Kidney (tissue), 14 donors: ENCODE results near the gene FAM110A. TPM values are rescaled to one million over a fixed set of nuclear protein-coding genes. Genes with fewer than 3 reads are reported as not detected.

Experiments used
- DNase-seq, 5 donors: peaks; one replicate each; pipeline ENCODE4 v3.0.0-alpha.2; 2013 to 2020
- FAIRE-seq: peaks from 2 replicates; lab custom pipeline; 2012; peaks lifted over from hg19 to GRCh38; lab: Jason Lieb, UNC
- H3K27ac ChIP-seq, 2 donors: one replicate each; pipeline ENCODE4 v1.7.0; 2013; ENCODE audit warnings: low read depth in 2 of 2, low read length in 2 of 2, inconsistent platforms in 1 of 2
- H3K27me3 ChIP-seq: one replicate; pipeline ENCODE4 v1.7.1; 2013; ENCODE audit warnings: low read length, inconsistent platforms; ENCODE audit not compliant: control insufficient read depth, insufficient read depth
- H3K36me3 ChIP-seq, 3 donors: one replicate each; pipeline versions ENCODE4 v1.7.0 to v1.7.1; 2013; ENCODE audit warnings: low read length in 3 of 3, control low read depth in 1 of 3, inconsistent platforms in 1 of 3; ENCODE audit not compliant: insufficient read depth in 3 of 3, control insufficient read depth in 2 of 3
- H3K4me1 ChIP-seq, 3 donors: one replicate each; pipeline versions ENCODE4 v1.7.0 to v1.7.1; 2013; ENCODE audit warnings: low read length in 3 of 3, inconsistent platforms in 1 of 3, low read depth in 1 of 3; ENCODE audit not compliant: control insufficient read depth in 2 of 3, insufficient read depth in 2 of 3
- H3K4me3 ChIP-seq, 3 donors: one replicate each; pipeline versions ENCODE4 v1.7.0 to v1.8.1; 2013; ENCODE audit warnings: low read length in 3 of 3, control low read depth in 1 of 3, inconsistent platforms in 1 of 3
- H3K9ac ChIP-seq, 3 donors: one replicate each; pipeline versions ENCODE4 v1.7.0 to v1.7.1; 2013; ENCODE audit warnings: low read length in 3 of 3, control low read depth in 1 of 3, inconsistent platforms in 1 of 3
- H3K9me3 ChIP-seq, 3 donors: one replicate each; pipeline versions ENCODE4 v1.7.0 to v1.7.1; 2013; ENCODE audit warnings: low read length in 3 of 3, control low read depth in 1 of 3, inconsistent platforms in 1 of 3; ENCODE audit not compliant: control insufficient read depth in 2 of 3, insufficient read depth in 1 of 3
- intact Hi-C: fragments of 100-400 bp; cut with DNase I; formaldehyde crosslinking; loops from one replicate; pipeline ENCODE4 v1.11.1; 2022
- polyA plus RNA-seq: library from polyadenylated mRNA; stranded (reverse); fragments of 350-450 nt; fragmentation: Illumina TruSeq; extraction: RNeasy Lipid Tissue Mini Kit (QIAGEN cat#74804); gene quantifications from one replicate; pipeline ENCODE4 v1.2.3, GENCODE V29; 2014; ENCODE audit warnings: low read depth, low replicate concordance; ENCODE audit not compliant: insufficient read depth
- total RNA-seq: library from RNA; stranded (reverse); fragmentation: NEBNext Ultra II Directional; extraction: Animal tissue kit (Norgen Biotek cat#: 25700); gene quantifications from one replicate; pipeline ENCODE4 v1.2.1, GENCODE V29; 2021
- TF ChIP-seq, protein P1 (sequence below): IDR thresholded peaks from 3 replicates; pipeline ENCODE4 v1.5.1; 2012; ENCODE audit warnings: mild to moderate bottlenecking, moderate library complexity, borderline replicate concordance; ENCODE audit not compliant: insufficient read depth; ENCODE audit errors: extremely low read depth
- donor health status: control.
- donor health status: control.
- donor health status: control.
- donor health status: control.
- donor health status: control.
- donor health status: DM: yes; HTN: yes; CAD: no.
- donor health status: Normal renal cell carcinoma (clear cell type).

FAM110A gene
- total and polyA plus RNA-seq, 2 donors from 2014 or later, result 10.2 to 12.6 TPM

DNA sequence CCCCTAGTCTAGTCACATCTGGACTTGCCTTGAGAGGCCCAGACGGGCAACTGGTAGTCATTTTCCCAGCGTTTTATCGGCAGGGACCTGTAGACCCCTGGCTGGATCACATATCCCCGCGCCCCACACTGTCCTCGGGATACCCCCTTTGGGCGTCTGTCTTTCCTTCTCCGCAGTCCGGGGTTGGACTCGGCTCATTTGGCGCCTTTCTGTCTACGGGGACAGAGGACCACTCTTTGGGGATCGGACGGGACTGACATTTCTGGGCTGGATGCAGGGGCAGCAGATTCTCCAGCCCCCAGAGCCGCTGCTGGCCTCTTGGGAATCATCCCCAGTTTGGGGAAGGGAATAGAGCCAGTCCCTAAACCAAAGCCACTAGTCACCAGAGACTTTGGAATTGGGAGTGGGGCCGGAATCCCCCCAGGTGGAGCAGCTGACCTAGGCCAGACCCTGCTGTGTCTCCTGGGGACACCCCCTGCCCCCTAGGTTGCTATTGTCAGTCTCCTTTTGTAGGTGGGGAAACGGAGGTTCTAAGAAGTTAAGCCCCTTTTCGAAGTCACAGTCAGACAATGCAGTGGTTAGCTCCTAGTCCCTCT, 734 bp downstream of the FAM110A start:
- H3K27me3 ChIP-seq, result no peaks in the 10 kb centered on the region
- H3K4me1 ChIP-seq, result peaks cover 0 to 11% (median 5%) of the 10 kb centered on the region in 3 donors
- TF ChIP-seq, protein P1, sequence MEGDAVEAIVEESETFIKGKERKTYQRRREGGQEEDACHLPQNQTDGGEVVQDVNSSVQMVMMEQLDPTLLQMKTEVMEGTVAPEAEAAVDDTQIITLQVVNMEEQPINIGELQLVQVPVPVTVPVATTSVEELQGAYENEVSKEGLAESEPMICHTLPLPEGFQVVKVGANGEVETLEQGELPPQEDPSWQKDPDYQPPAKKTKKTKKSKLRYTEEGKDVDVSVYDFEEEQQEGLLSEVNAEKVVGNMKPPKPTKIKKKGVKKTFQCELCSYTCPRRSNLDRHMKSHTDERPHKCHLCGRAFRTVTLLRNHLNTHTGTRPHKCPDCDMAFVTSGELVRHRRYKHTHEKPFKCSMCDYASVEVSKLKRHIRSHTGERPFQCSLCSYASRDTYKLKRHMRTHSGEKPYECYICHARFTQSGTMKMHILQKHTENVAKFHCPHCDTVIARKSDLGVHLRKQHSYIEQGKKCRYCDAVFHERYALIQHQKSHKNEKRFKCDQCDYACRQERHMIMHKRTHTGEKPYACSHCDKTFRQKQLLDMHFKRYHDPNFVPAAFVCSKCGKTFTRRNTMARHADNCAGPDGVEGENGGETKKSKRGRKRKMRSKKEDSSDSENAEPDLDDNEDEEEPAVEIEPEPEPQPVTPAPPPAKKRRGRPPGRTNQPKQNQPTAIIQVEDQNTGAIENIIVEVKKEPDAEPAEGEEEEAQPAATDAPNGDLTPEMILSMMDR, result no peak
- peak overlapping the region; percentile 83 to 85 for H3K27ac ChIP-seq
- FAIRE-seq (no peak), DNase-seq (peak in 2 of 5 donors; percentile 51 to 57)
- H3K4me3 ChIP-seq, result peak overlapping the region; percentile 35 to 81 (median 55)
- no peaks in the 10 kb centered on the region for H3K36me3 ChIP-seq
- peak overlapping the region in 2 of 3 donors; percentile 63 to 82 for H3K9ac ChIP-seq
- intact Hi-C loops, result no loop called here
- H3K9me3 ChIP-seq, result no peaks in the 10 kb centered on the region

DNA sequence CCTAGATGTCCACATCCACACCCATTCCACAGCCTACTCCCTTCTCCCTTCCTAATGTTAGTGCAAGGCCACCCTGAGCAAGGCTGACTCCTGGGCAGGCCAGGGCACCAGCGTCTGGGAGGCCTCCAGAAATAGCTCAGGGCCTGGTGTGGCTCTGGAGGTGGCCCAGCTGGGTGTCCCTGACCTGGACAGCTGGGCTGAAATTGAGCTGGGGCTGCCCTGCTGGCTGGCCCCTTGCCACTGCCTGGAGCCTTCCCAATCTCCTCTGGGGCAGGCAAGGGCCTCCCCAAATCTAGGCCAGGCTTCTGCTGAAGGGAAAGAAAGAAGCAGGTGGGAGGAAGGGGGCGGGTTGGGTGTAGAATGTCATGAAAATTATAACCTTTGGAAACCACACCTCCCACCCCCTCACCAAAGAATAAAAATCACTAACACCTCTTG, 2.1 kb downstream of the FAM110A start:
- Histone ChIP-seq H3K27ac (no peak overlapping the region), H3K36me3 (no peaks in the 10 kb centered on the region), H3K4me3 (no peak overlapping the region), H3K9me3 (no peaks in the 10 kb centered on the region), H3K27me3 (no peaks in the 10 kb centered on the region), H3K4me1 (peaks cover 0 to 11% (median 5%) of the 10 kb centered on the region in 3 donors), H3K9ac (no peak overlapping the region)
- no peak for FAIRE-seq
- TF ChIP-seq, protein P1, result no peak
- peak in 1 of 5 donors; percentile 51 for DNase-seq
- intact Hi-C loops, result no loop called here

DNA sequence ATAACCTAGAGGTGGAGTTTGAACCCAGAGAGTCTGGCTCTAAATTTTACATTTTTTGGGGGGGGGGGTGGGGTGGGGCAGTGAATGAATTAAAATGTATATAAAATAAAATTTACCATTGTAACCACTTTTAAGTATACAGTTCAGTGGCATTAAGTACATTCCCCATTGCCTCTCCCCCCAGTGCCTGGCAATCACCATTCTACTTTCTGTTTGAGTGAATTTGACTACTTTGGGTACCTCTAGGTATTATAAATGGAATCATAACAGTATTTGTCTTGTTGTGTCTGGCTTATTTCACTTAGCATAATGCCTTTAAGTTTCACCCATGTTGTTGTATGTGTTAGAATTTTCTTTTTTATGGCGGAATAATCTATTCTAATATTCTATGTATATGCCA, 2.7 kb downstream of the FAM110A start:
- Histone ChIP-seq H3K36me3 (no peaks in the 10 kb centered on the region), H3K9ac (no peak overlapping the region), H3K27me3 (no peaks in the 10 kb centered on the region), H3K9me3 (no peaks in the 10 kb centered on the region), H3K4me1 (peaks cover 0 to 11% (median 5%) of the 10 kb centered on the region in 3 donors), H3K27ac (no peak overlapping the region), H3K4me3 (no peak overlapping the region)
- no peak for FAIRE-seq
- TF ChIP-seq, protein P1, result no peak
- intact Hi-C loops, result no loop called here
- DNase-seq, result no peak
